ENCODE measurements around the gene DOCK9. TPM values are rescaled to one million over a fixed set of nuclear protein-coding genes. Genes with fewer than 3 reads are reported as not detected.

DOCK9 gene
- total RNA-seq, 6 experiments from 2014 or later, result 21.8 to 30.5 (median 25.5) TPM

- H3K9me3 Mint-ChIP-seq, result no peaks in the 10 kb centered on the region
- H3K27ac Mint-ChIP-seq, result no peak overlapping the region
- H3K36me3 Mint-ChIP-seq (ENCODE audit: low read depth), result no peaks in the 10 kb centered on the region; the same call in 1 of the 2 replicates
- DNase-seq, result no peak
- no peaks in the 10 kb centered on the region for H3K27me3 Mint-ChIP-seq (ENCODE audit: insufficient read depth)
- no peak for TF ChIP-seq CTCF (IDR thresholded peaks at IDR 0.05)
- H3K4me1 Mint-ChIP-seq (ENCODE audit: low read depth), result peaks cover 25% of the 10 kb centered on the region
- no peak overlapping the region for H3K4me3 Mint-ChIP-seq
Observed at GRCh38 chr13:98889419-98890085, 88.3 kb downstream of the DOCK9 start.

GRCh38 chr13:98888890-98889279, 89.0 kb downstream of the DOCK9 start:
- no peaks in the 10 kb centered on the region; the same call in 1 of the 2 replicates for H3K36me3 Mint-ChIP-seq (ENCODE audit: low read depth)
- no peaks in the 10 kb centered on the region for H3K9me3 Mint-ChIP-seq
- DNase-seq, result no peak
- H3K4me1 Mint-ChIP-seq (ENCODE audit: low read depth), result peaks cover 25% of the 10 kb centered on the region
- no peak for TF ChIP-seq CTCF (IDR thresholded peaks at IDR 0.05)
- no peaks in the 10 kb centered on the region for H3K27me3 Mint-ChIP-seq (ENCODE audit: insufficient read depth)
- no peak overlapping the region for H3K4me3 Mint-ChIP-seq
- no peak overlapping the region for H3K27ac Mint-ChIP-seq

GRCh38 chr13:98888222-98888889, 89.5 kb downstream of the DOCK9 start:
- H3K4me1 Mint-ChIP-seq (ENCODE audit: low read depth), result peaks cover 25% of the 10 kb centered on the region
- H3K27ac Mint-ChIP-seq, result no peak overlapping the region
- no peaks in the 10 kb centered on the region for H3K9me3 Mint-ChIP-seq
- TF ChIP-seq CTCF (IDR thresholded peaks at IDR 0.05), result no peak
- H3K36me3 Mint-ChIP-seq (ENCODE audit: low read depth), result no peaks in the 10 kb centered on the region; the same call in 1 of the 2 replicates
- no peak for DNase-seq
- H3K4me3 Mint-ChIP-seq, result no peak overlapping the region
- H3K27me3 Mint-ChIP-seq (ENCODE audit: insufficient read depth), result no peaks in the 10 kb centered on the region

- peaks cover under 1% of the 10 kb centered on the region; the same call in 1 of the 2 replicates for H3K36me3 Mint-ChIP-seq (ENCODE audit: low read depth)
- H3K4me3 Mint-ChIP-seq, result no peak overlapping the region
Observed at GRCh38 chr13:98886587-98887230, 91.2 kb downstream of the DOCK9 start.

GRCh38 chr13:98885600-98885999, 92.3 kb downstream of the DOCK9 start:
- Mint-ChIP-seq H3K4me1 (ENCODE audit: low read depth) (peaks cover 22% of the 10 kb centered on the region), H3K9me3 (no peaks in the 10 kb centered on the region), H3K27me3 (ENCODE audit: insufficient read depth) (no peaks in the 10 kb centered on the region; the same call in 1 of the 2 replicates), H3K36me3 (ENCODE audit: low read depth) (peaks cover 12% of the 10 kb centered on the region), H3K4me3 (no peak overlapping the region), H3K27ac (no peak overlapping the region)
- no peak for TF ChIP-seq CTCF (IDR thresholded peaks at IDR 0.05)
- no peak for DNase-seq

More at GRCh38 chr13:98886587-98887230, 91.2 kb downstream of the DOCK9 start:
- no peaks in the 10 kb centered on the region for H3K9me3 Mint-ChIP-seq
- no peaks in the 10 kb centered on the region; the same call in 1 of the 2 replicates for H3K27me3 Mint-ChIP-seq (ENCODE audit: insufficient read depth)
- no peak for TF ChIP-seq CTCF (IDR thresholded peaks at IDR 0.05)
- H3K4me1 Mint-ChIP-seq (ENCODE audit: low read depth), result peaks cover 21% of the 10 kb centered on the region
- no peak for DNase-seq
- no peak overlapping the region for H3K27ac Mint-ChIP-seq

Data from HFFc6 (cell line).